HepG2 (cell line): Measurements from ENCODE around the gene RNF183.

Experiments
- ARID5B ChIP-seq: IDR thresholded peaks from 2 replicates; pipeline ENCODE4 v1.4.0; 2020; ENCODE audit warnings: mild to moderate bottlenecking, missing genetic modification reagents
- BHLHE40 ChIP-seq: IDR thresholded peaks from 2 replicates; pipeline ENCODE4 v1.6.1; 2011; ENCODE audit warnings: low read length, improper control_type of control experiment

GRCh38 chr9:113261917-113262671 is 41.1 kb downstream of the RNF183 start:
- no peak for TF ChIP-seq ARID5B (CRISPR knock-in tag)
- no peak for TF ChIP-seq BHLHE40
